ENCODE results near the gene SCIN.

- TF ChIP-seq EZH2 (IDR thresholded peaks at IDR 0.05; ENCODE audit: borderline replicate concordance, low read depth, low read length, poor library complexity, severe bottlenecking), result no peak
- no peak for TF ChIP-seq CTCF (conservative IDR thresholded peaks at IDR 0.05; ENCODE audit: low read depth, low read length)
Observed at GRCh38 chr7:12609561-12609960, 39.0 kb downstream of the SCIN start.

Data from A673 (cell line).